Urothelium cell line (cell line): ENCODE data around the gene NUP107.

Experiments
- DNase-seq: peaks from one replicate; pipeline ENCODE4 v3.0.0; 2011; ENCODE audit warnings: low spot score, mixed read lengths
- FAIRE-seq: peaks from 2 replicates; lab custom pipeline; 2011; peaks lifted over from hg19 to GRCh38; lab: Jason Lieb, UNC

Gene NUP107

GRCh38 chr12:68733661-68734071, 46.9 kb downstream of the NUP107 start:
- no peak for DNase-seq
- FAIRE-seq: no peak

GRCh38 chr12:68739891-68740290, 53.1 kb downstream of the NUP107 start:
- DNase-seq: no peak

GRCh38 chr12:68743356-68743755, 56.6 kb downstream of the NUP107 start:
- no peak for DNase-seq
- FAIRE-seq: no peak

More at GRCh38 chr12:68739891-68740290, 53.1 kb downstream of the NUP107 start:
- FAIRE-seq: no peak

GRCh38 chr12:68745376-68745903, 58.7 kb downstream of the NUP107 start:
- DNase-seq: no peak

GRCh38 chr12:68745904-68746571, 59.3 kb downstream of the NUP107 start, which contains the start of gene SLC35E3:
Gene SLC35E3, plus strand, starts transcription at chr12:68746176. Its CDS starts 202 bp downstream, at chr12:68746378.
- FAIRE-seq: no peak
- DNase-seq: peak; percentile 94

More at GRCh38 chr12:68745376-68745903, 58.7 kb downstream of the NUP107 start:
- FAIRE-seq: no peak

- DNase-seq (peak; percentile 51), FAIRE-seq (no peak)
Measured at GRCh38 chr12:68746572-68747180, 59.9 kb downstream of the NUP107 start.

- DNase-seq (no peak), FAIRE-seq (no peak)
Measured at GRCh38 chr12:68749443-68749842, 62.7 kb downstream of the NUP107 start.

- FAIRE-seq: no peak
- DNase-seq: no peak
Measured at GRCh38 chr12:68749861-68750260, 63.1 kb downstream of the NUP107 start.

- DNase-seq: no peak
- FAIRE-seq: no peak
Measured at GRCh38 chr12:68750506-68750905, 63.7 kb downstream of the NUP107 start.

GRCh38 chr12:68755536-68756243, 68.9 kb downstream of the NUP107 start:
- DNase-seq (no peak), FAIRE-seq (no peak)

- no peak for DNase-seq
- FAIRE-seq: no peak
Measured at GRCh38 chr12:68759852-68760251, 73.1 kb downstream of the NUP107 start.

- DNase-seq: no peak
- no peak for FAIRE-seq
Measured at GRCh38 chr12:68760806-68761441, 74.1 kb downstream of the NUP107 start.

GRCh38 chr12:68761442-68761812, 74.6 kb downstream of the NUP107 start:
- no peak for FAIRE-seq

GRCh38 chr12:68761901-68762630, 75.3 kb downstream of the NUP107 start:
- FAIRE-seq (no peak), DNase-seq (no peak)

More at GRCh38 chr12:68761442-68761812, 74.6 kb downstream of the NUP107 start:
- no peak for DNase-seq

- no peak for FAIRE-seq
- no peak for DNase-seq
Measured at GRCh38 chr12:68762691-68763090, 75.9 kb downstream of the NUP107 start.

GRCh38 chr12:68765696-68766095, 78.9 kb downstream of the NUP107 start:
- FAIRE-seq (no peak), DNase-seq (no peak)

GRCh38 chr12:68766646-68767045, 79.9 kb downstream of the NUP107 start:
- DNase-seq (no peak), FAIRE-seq (no peak)

- FAIRE-seq: no peak
- DNase-seq: no peak
Measured at GRCh38 chr12:68767191-68767590, 80.4 kb downstream of the NUP107 start.

GRCh38 chr12:68768431-68768939, 81.7 kb downstream of the NUP107 start:
- FAIRE-seq: no peak
- no peak for DNase-seq

- DNase-seq (no peak), FAIRE-seq (no peak)
Measured at GRCh38 chr12:68769941-68770340, 83.2 kb downstream of the NUP107 start.
